Ovary (tissue), 9 donors: ENCODE measurements around the gene NEK4. TPM values are rescaled to one million over a fixed set of nuclear protein-coding genes. Genes with fewer than 3 reads are reported as not detected.

Experiments used
- DNase-seq, 5 donors: peaks; one replicate each; pipeline ENCODE4 v3.0.0-alpha.2; 2019 to 2020
- H3K27ac ChIP-seq, 2 donors: fragments of 200-600 bp; one replicate each; pipeline versions ENCODE4 v1.5.1 to v1.8.0; 2019 to 2022
- H3K27me3 ChIP-seq: fragments of 200-600 bp; one replicate; pipeline ENCODE4 v1.8.0; 2022
- H3K36me3 ChIP-seq: fragments of 200-600 bp; sonication (generic); one replicate; pipeline ENCODE4 v1.5.1; 2019
- H3K4me1 ChIP-seq: one replicate; pipeline ENCODE4 v1.8.1; 2013; ENCODE audit warnings: mild to moderate bottlenecking, moderate library complexity; ENCODE audit not compliant: insufficient read depth
- H3K4me3 ChIP-seq: fragments of 200-600 bp; sonication (generic); one replicate; pipeline ENCODE4 v1.5.1; 2017
- H3K9me3 ChIP-seq, 2 donors: fragments of 200-600 bp in 1 of 2; sonication (generic) in 1 of 2; one replicate each; pipeline versions ENCODE4 v1.5.1 to v1.8.1; 2013 to 2019; ENCODE audit warnings: mild to moderate bottlenecking in 1 of 2, moderate library complexity in 1 of 2
- CTCF ChIP-seq, 3 donors: fragments of 450-650 bp in 2 of 3; fragments of 200-600 bp in 1 of 3; IDR thresholded peaks; one replicate each; pipeline versions ENCODE4 v1.5.1 to v1.8.0; 2016 to 2022; ENCODE audit warnings: antibody characterized with exemption in 3 of 3, mild to moderate bottlenecking in 1 of 3
- EP300 ChIP-seq: sonication (generic); formaldehyde crosslinking; IDR thresholded peaks from one replicate; pipeline ENCODE4 v1.6.1; 2017; ENCODE audit warnings: antibody characterized with exemption
- POLR2A ChIP-seq: fragments of 450-650 bp; IDR thresholded peaks from one replicate; pipeline ENCODE4 v1.6.1; 2017; ENCODE audit warnings: antibody characterized with exemption, mild to moderate bottlenecking, moderate library complexity
- WGBS, 3 donors: extraction: QIAGEN DNeasy Blood & Tissue Kit in 1 of 3; methylation state at CpG; one replicate each; pipeline versions ENCODE4 v1.1.5 to v1.1.7; 2013 to 2017; 5-methylcytosine and 5-hydroxymethylcytosine counted together
- intact Hi-C, 4 donors: fragments of 100-400 bp; cut with DNase I; formaldehyde crosslinking; loops; one replicate each; pipeline versions ENCODE4 v1.11.0 to v1.15.1; 2022 to 2023
- polyA plus RNA-seq, 2 donors: library from polyadenylated mRNA; stranded (reverse); fragments of 200-250 nt in 1 of 2; fragments of 350-450 nt in 1 of 2; fragmentation: Illumina TruSeq in 1 of 2; extraction: RNeasy Lipid Tissue Mini Kit (QIAGEN cat#74804) in 1 of 2; gene quantifications; one replicate each; pipeline ENCODE4 v1.2.3, GENCODE V29; 2013 to 2014
- total RNA-seq, 7 donors: library from RNA; depleted of rRNA in 2 of 7; stranded (reverse); fragments of >200 nt in 2 of 7; fragmentation: NEBNext Ultra II Directional in 3 of 7; extraction: Animal tissue kit (Norgen Biotek cat#: 25700) in 3 of 7; gene quantifications; one replicate each; pipeline versions ENCODE4 v1.1.0 to v1.2.4, GENCODE V29; 2016 to 2023
- donor health status: DM: no; HTN: no; CAD: no; lungs with moderate emphysema.
- donor health status: DM: no; HTN: no; CAD: no.
- donor health status: Bipolar disorder and iron deficiency.
- donor health status: DM: yes; HTN: yes; CAD: no.
- donor health status: DM: no; HTN: no; CAD: no.
- donor health status: DM: yes; HTN: yes; CAD: no.

The NEK4 gene
- total and polyA plus RNA-seq, 9 donors: 8.5 to 45.9 (median 31.0) TPM

GRCh38 chr3:52688266-52688665 is 82.5 kb downstream of the NEK4 start:
- TF ChIP-seq CTCF (IDR thresholded peaks at IDR 0.05) (no peak), EP300 (no peak), POLR2A (no peak)
- Histone ChIP-seq H3K4me1 (peaks cover 4% of the 10 kb centered on the region), H3K4me3 (no peak overlapping the region), H3K9me3 (no peaks in the 10 kb centered on the region), H3K27me3 (no peaks in the 10 kb centered on the region), H3K27ac (no peak overlapping the region), H3K36me3 (no peaks in the 10 kb centered on the region)
- no peak for DNase-seq
- intact Hi-C loops: loop anchor here in 1 of 4 donors (10.0 kb wide), 1 partner anchor 153 kb away; the partner anchor contains the start of genes NT5DC2 and UQCC5
- 71 to 80% (median 76%) methylated on average over 6 of the region's 6 CpGs for WGBS, 3 donors

- peak within 1 kb of the TSS; percentile 95 to 99 for H3K27ac ChIP-seq
- H3K27me3 ChIP-seq: no peaks in the 10 kb centered on the region
- WGBS, 3 donors: 0 to 1% (median 0%) methylated on average over 62 to 82 of the region's 82 CpGs
- H3K4me1 ChIP-seq: peaks cover 7% of the 10 kb centered on the region
- peak; percentile 92 to 95 (median 93) for DNase-seq
- H3K4me3 ChIP-seq: peak within 1 kb of the TSS; percentile 84
- no peaks in the 10 kb centered on the region for H3K36me3 ChIP-seq
- H3K9me3 ChIP-seq: no peaks in the 10 kb centered on the region
- TF ChIP-seq POLR2A (peak; percentile 88), EP300 (peak; percentile 36), CTCF (IDR thresholded peaks at IDR 0.05) (peak in 1 of 3 donors; percentile 25)
- intact Hi-C loops: loop anchor here in 1 of 4 donors (10.0 kb wide), 1 partner anchor 151 kb away; the partner anchor contains the start of genes NT5DC2 and UQCC5
These were observed 84.7 kb downstream of the NEK4 start, which contains the start of the genes GNL3 and PBRM1 for GRCh38 chr3:52685709-52686691. Gene GNL3 (plus strand): TSS chr3:52686032. CDS start chr3:52686093, 61 bp downstream. Gene PBRM1 (minus strand): TSS chr3:52685913.

GRCh38 chr3:52685285-52685708 is 85.4 kb downstream of the NEK4 start:
- intact Hi-C loops: loop anchor here in 1 of 4 donors (10.0 kb wide), 1 partner anchor 150 kb away; the partner anchor contains the start of genes NT5DC2 and UQCC5

More at GRCh38 chr3:52685285-52685708, 85.4 kb downstream of the NEK4 start:
- Histone ChIP-seq H3K9me3 (no peaks in the 10 kb centered on the region), H3K27me3 (no peaks in the 10 kb centered on the region), H3K36me3 (no peaks in the 10 kb centered on the region), H3K4me1 (peaks cover 10% of the 10 kb centered on the region), H3K4me3 (peak overlapping the region; percentile 84), H3K27ac (peak overlapping the region; percentile 95 to 99)
- WGBS, 3 donors: 0% methylated on average over 19 to 41 of the region's 41 CpGs
- TF ChIP-seq CTCF (IDR thresholded peaks at IDR 0.05) (no peak), POLR2A (no peak), EP300 (no peak)
- DNase-seq: peak in 1 of 5 donors; percentile 74
